ENCODE measurements around the gene MYO1F.

- TF ChIP-seq, protein P1, sequence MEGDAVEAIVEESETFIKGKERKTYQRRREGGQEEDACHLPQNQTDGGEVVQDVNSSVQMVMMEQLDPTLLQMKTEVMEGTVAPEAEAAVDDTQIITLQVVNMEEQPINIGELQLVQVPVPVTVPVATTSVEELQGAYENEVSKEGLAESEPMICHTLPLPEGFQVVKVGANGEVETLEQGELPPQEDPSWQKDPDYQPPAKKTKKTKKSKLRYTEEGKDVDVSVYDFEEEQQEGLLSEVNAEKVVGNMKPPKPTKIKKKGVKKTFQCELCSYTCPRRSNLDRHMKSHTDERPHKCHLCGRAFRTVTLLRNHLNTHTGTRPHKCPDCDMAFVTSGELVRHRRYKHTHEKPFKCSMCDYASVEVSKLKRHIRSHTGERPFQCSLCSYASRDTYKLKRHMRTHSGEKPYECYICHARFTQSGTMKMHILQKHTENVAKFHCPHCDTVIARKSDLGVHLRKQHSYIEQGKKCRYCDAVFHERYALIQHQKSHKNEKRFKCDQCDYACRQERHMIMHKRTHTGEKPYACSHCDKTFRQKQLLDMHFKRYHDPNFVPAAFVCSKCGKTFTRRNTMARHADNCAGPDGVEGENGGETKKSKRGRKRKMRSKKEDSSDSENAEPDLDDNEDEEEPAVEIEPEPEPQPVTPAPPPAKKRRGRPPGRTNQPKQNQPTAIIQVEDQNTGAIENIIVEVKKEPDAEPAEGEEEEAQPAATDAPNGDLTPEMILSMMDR (IDR thresholded peaks at IDR 0.05) = no peak
- no peak for TF ChIP-seq POLR2A (IDR thresholded peaks at IDR 0.05)
Measured at GRCh38 chr19:8513687-8514504, 63.3 kb downstream of the MYO1F start, which contains the start of gene ZNF414.

All from lower leg skin (tissue), 3 donors.